Stimulated activated naive CD4-positive, alpha-beta T cell treated with Interleukin-2 at 50 U/mL for 16 hours (primary cell): Measurements from ENCODE around the gene ARMH1.
A peak's percentile ranks its signal among the peaks of the same experiment; 100 is the strongest.
"Not testable (repeated sequence)": the region's sequence is repeated elsewhere in the genome, so short reads cannot be mapped to it uniquely, and the experiment has no call there.

Experiments used
- DNase-seq: peaks from one replicate; lab custom pipeline; 2025; lab: John Stamatoyannopoulos, UW

Gene ARMH1

DNA sequence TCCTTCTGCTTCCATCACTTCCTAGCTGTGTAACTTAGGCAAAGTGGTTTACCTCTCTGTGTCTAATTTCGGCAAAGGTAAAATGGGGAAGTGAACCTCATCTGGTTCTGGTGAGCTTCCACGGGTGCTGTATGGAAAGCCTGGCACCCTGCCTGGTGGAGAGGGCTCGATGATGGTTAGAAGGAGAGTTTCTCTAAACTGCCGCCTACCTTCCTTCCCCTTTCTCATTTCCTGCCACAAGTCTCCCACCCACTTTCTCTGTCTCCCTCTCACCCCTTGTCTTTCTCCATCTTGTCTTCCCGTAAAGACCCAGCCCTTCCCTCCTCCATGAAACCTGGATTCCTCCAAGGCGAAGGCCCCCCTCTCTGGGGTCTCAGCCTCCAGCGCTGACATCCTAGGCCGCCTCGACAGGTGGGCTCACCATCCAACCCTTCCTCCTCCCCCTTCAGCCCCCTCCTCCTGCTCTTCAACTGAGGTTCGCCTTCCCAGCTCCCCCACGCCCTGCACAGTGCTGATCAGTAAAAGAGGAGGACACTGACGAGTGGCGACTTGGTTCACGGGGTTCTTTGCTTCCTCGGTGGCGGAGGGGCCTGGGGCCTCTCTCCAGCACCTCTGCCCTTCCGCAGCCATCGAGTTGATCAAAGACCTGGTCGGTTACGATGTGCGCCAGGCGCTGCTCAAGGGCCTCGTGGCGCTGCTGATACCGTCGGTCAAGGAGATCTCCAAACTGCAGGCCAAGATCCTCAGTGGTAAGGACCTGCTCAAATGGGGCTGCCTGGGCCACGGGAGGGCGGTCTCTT, 49.2 kb downstream of the ARMH1 start:
- peak; percentile 25 for DNase-seq

DNA sequence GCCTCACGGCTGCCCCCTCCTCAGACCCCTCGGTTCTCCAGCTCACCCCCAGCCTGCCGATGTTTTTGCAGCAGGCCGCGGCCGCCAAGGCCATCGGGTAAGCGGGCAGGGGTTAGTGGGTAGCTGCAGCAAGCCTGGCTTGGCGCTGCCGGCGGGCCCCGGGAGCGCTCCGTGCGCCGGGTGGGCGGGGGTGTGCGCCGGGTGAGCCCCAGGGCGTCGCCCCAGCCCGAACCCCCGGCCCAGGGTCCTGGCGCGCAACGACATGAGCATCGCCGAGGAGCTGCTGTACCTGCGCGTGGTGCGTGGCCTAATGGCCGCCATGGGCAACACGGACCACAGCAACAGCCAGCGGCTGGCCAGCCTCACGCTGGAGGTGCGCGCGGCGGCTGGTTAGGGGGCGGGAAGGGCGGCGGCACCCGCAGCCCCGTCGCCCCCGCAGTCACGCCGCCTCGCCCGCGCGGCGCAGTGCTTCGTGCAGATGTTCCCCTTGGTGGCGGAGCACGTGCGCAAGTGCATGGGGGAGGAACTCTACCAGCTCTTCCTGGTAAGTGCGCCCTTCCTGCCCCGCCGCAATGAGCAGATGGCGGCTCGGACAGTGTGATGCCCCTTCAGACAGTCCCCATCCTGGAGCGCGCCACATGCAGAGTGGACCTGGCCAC, 49.9 kb downstream of the ARMH1 start:
- no peak for DNase-seq

DNA sequence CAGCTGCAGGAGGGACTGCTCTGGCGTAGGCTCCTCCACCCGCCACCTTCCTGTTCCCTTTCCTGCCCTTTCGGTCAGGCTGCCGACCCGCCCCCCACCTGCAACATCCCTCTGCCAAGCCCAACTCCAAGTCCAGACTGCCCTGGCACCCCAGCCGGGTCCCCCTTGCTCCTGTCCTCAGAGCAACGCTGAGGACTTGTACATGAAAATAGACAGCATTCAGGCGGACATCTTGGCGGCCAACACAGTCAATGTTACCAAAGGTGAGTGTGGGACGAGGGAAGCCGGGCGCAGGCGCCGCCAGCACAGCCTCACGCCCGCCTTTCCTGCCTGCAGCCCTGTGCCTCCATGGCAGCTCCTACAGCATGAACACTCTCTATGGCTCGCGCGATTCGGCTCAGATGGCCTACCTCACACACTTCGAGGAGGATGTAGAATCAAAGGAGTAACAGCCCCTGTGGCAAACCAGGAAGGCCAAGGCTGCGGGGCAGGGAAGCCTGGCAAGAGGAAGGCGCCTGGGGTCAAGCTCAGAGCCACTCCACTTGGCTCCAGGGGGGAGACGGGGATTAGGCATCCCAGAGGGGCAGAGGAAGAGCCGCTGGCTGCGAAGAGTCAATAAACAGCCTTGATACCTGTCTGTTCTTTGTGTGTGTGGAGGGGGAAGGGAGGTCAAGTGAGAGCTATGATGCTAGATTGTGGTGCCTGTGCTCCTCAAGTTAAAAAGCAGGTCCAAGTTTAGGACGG, 50.6 kb downstream of the ARMH1 start:
- no peak for DNase-seq

DNA sequence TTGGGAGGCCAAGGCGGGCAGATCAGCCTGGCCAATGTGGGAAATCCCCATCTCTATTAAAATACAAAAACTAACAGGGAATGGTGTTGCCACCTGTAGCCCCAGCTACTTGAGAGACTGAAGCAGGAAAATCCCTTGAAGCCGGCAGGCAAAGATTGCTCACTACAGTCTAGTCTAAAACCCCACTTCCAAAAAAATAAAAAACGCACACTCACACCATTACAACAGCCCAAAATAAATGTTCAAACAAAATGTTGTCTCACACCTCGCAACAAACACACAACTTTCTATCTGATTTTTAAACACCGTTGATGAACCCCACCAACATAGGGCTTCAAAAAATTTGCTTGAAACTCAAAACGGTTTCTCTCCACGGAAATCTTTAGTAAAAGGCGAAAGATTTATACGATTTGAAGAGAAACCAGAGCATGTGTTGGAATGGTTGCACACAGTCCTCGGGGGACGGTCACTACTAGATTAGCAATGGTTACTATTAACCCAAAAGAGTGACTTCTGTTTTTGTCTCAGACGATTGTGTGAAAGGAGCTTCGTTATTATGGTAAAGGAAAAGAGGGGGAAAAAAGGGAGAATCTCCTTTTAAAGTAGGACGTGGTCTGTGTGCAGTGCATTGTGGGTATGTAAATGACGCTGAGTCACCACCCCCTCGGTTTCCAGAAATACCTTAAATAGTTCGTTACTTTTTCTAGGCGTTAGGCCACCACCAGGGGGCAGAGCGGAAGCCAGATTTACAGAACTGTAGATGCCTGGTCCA, 56.4 kb downstream of the ARMH1 start, which contains the start of gene RNU5D-1:
Gene RNU5D-1 (minus strand): TSS at position 430 of the 772 bp plus-strand sequence.
- DNase-seq, result peak; percentile 90

DNA sequence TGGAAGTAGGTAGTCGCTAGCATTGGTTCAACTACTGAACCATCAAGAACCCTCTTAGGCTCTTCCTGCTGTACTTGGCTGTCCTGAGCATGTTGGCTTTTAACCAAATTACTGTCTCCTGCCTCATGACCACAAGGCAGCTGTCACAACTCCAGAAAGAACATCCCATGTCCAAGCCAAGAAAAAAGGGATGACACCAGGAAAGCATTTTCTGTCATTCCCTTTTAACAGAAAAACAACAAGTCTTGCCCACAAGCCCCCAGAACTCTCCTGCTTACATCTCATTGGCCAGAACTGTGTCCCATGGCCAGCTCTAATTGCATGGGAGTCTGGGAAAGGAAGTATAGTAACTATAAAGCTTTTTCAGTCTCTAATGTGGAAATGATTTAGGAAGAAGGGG, 58.9 kb downstream of the ARMH1 start:
- DNase-seq, result no peak

DNA sequence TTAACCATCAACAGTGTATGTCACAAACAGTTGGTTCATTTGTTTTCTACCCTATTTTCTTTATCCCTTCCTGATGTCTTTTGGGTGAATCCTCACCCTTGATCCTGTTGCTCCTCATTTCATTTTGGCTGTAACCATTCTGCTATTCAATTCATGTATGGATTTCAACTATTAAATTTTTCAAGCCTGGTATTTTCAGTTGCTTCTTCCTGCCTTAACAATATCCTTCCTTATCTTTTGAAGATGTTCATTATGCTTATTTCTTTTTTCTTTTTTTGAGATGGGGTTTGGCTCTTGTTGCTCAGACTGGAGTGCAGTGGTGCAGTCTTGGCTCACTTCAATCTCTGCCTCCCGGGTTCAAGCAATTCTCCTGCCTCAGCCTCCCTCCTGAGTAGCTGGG, 59.3 kb downstream of the ARMH1 start:
- no peak for DNase-seq

DNA sequence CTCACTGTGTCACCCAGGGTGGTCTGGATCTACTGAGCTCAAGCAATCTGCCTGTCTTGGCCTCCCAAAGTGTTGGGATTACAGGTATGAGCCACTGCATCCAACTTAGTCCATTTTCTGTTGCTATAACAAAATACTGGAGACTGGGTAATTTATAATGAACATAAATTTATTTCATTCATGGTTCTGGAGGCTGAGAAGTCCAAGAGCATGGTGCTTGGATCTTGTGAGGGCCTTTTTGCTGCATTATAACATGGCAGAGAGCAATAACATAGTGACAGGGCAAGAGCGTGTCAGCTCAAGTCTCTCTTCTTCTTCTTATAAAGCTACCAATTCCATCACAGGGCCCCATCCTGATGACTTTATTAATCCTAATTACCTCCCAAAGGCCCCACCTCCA, 61.5 kb downstream of the ARMH1 start:
- DNase-seq, result no peak

- not testable (repeated sequence) for DNase-seq
These were observed 64.4 kb downstream of the ARMH1 start for GRCh38 chr1:44738953-44739306.

DNA sequence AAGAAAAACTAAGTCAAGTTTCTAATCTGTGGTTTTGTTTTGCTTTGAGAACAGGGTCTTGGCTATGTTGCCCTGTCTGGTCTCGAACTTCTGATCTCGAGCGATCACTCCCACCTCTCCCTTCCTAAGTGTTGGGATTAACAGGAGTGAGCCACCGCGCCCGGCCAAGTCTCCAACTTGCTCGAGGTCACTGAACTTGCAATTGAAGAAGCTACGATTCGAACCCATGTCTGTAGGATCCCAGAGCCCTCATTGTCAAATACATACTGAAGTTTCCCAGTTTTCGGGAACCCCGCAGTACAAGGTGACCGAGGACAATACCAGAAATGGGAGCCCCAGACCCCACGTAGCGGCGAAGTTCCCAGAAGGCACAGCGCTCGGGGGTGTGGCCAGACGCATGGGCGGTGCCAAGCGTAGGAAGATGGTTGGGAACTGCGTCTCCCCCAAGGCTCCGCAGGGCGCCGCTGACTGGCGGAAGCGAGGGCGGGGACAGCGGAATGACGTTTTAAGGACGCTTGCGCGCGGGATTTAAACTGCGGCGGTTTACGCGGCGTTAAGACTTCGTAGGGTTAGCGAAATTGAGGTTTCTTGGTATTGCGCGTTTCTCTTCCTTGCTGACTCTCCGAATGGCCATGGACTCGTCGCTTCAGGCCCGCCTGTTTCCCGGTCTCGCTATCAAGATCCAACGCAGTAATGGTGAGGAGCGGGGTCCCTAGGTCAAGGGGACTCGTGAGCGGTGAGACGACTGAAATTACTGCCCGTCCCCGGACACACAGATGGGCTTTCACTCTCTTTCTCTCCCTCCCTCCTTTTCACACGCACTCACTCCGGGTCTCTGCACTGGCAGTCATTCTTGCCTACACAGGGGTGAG, 65.0 kb downstream of the ARMH1 start, which contains the start of gene KIF2C:
Gene KIF2C (plus strand): TSS at position 531 of the 872 bp plus-strand sequence. CDS start 96 bp downstream, at position 627.
- peak; percentile 97 for DNase-seq

GRCh38 chr1:44740179-44740617, 65.7 kb downstream of the ARMH1 start:
- DNase-seq, result no peak

- DNase-seq, result no peak
These were observed 68.7 kb downstream of the ARMH1 start for GRCh38 chr1:44743211-44743610.

GRCh38 chr1:44747878-44748277, 73.4 kb downstream of the ARMH1 start:
- no peak for DNase-seq

- DNase-seq, result no peak
These were observed 82.9 kb downstream of the ARMH1 start for GRCh38 chr1:44757420-44757819.

DNA sequence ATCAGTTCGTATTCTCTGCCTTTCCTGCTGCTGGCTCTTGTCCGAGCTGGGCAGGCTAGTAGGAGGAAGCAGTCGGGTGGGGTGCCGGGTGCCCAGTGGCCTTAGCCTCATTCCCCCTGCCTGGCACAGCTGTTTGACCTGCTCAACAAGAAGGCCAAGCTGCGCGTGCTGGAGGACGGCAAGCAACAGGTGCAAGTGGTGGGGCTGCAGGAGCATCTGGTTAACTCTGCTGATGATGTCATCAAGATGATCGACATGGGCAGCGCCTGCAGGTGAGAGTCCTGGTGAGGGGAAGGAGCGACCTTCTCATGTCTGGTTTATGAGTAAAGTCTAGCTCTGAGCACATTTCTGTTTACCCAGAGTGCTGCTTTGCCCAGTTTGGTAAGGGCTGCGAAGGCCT, 84.6 kb downstream of the ARMH1 start:
- DNase-seq, result no peak

- no peak for DNase-seq
These were observed 86.4 kb downstream of the ARMH1 start for GRCh38 chr1:44760876-44761275.

DNA sequence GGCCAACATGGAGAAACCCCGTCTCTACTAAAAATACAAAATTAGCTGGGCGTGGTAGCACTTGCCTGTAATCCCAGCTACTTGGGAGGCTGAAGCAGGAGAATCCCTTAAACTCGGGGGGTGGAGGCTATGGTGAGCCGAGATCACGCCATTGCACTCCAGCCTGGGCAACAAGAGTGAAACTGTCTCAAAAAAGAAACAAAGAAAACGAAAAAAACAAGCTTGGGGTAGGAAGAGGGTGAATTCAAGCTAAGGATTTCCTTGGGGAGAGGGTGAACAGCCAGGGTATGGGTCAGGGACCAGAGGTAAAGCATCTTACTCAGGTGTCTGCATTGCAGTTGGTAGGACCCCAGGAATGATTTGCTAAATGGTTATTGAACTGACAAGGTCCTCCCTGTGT, 91.9 kb downstream of the ARMH1 start:
- DNase-seq, result not testable (repeated sequence)
